NCI-H187 treated with DMSO at 0.1 percent for 48 hours (cell line): ENCODE results near the gene SHC4.
"Not testable (repeated sequence)": the region's sequence is repeated elsewhere in the genome, so short reads cannot be mapped to it uniquely, and the experiment has no call there.

ENCODE experiments used
- DNase-seq: peaks from one replicate; lab custom pipeline; 2025; lab: John Stamatoyannopoulos, UW

The SHC4 gene

DNA sequence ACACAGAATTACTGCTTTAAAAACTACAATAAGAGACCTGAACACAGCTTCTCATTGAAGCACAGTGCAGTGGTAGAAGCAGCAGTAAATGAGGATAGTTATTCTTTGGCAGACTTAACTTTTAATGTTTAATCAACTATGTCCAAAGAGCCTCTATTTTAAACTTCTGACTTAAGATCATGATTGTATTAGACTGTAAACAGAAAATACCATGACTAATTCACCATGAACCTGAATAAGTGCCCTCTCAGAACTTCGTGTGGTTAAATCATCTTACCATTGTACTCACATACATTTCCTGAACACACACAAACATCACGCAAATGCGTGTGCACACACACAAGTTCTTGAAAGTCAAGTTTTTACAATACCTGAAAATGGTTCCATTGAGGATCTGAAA, 166.8 kb downstream of the SHC4 start:
- no peak for DNase-seq

DNA sequence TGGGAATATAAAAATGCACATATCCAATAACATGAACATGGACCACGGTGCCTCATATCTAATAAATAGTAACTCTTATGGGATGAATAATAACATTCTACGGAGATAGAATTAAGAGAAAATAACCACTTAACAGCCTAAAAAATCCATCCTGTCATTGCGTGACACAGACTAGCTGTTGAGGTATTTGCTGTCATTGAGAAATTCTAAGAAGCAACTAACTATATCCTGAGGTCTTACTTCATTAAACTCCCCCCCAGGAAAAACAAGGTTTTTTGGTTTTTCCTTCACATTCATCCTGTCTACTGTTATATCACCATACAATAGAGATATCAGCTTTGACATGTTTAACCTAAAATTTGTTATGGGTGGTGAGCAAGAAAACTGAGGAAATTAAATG, 167.2 kb downstream of the SHC4 start:
- no peak for DNase-seq

GRCh38 chr15:48795901-48796300, 167.8 kb downstream of the SHC4 start:
- DNase-seq = no peak

- no peak for DNase-seq
Measured at GRCh38 chr15:48794697-48795134, 169.0 kb downstream of the SHC4 start.

DNA sequence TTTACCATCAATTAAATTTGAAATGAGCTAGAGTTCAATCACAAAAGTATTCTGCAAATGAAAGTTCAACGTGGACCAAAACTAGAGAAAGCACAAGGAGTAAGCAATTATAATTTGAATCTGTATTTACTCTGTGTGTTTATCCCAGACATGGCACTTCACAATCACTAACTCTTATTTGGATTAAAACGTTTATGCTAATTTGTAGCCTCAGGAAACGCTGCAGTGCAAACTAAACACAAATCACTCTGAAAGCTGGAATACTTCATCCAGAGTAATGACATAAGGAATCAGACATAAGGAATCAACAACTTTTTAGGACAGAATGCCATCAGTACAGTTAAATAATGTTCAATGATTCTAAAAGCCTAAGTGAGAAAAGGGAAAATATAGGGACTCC, 171.3 kb downstream of the SHC4 start:
- no peak for DNase-seq

DNA sequence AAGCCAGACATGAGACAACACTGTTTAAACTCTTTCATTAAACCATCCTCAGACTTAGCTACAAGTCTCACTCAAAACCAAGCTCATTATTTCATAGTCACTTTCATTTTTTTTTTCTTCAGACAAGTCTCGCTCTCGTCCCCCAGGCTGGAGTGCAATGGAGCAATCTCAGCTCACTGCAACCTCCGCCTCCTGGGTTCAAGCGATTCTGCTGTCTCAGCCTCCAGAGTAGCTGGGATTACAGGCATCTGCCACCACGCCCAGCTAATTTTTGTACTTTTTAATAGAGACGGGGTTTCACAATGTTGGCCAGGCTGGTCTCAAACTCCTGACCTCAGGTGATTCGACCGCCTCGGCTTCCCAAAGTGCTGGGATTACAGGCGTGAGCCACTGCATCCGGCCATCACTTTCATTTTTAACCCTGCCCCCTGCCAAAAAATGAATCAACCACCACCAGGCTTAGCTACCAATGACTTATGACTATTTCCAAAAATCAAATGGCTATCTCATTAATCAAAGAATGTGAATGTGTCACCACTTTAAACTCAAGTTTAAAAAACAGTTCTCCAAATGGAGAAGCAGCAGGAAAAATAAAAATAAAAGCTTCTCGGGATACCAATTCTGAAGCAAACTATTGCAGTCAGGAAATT, 173.1 kb downstream of the SHC4 start:
- not testable (repeated sequence) for DNase-seq

DNA sequence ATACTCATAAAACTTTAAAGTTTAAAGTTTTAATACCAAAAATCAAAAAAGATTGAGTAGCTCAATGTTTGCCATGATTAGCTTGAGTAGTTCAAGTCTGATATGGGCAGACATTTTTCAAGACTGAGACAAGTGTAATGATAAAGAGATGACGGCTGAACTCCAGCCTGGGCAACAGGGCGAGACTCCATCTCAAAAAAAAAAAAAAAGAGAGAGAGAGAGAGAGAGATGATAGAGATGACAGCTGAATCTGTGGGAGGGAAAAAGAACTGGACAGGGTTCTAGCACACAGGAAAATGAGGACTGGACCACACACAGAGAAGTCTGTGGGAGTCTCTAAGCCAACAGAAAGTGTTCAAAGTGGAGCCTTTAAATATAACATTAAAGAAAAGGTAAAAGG, 178.0 kb downstream of the SHC4 start:
- DNase-seq = no peak

DNA sequence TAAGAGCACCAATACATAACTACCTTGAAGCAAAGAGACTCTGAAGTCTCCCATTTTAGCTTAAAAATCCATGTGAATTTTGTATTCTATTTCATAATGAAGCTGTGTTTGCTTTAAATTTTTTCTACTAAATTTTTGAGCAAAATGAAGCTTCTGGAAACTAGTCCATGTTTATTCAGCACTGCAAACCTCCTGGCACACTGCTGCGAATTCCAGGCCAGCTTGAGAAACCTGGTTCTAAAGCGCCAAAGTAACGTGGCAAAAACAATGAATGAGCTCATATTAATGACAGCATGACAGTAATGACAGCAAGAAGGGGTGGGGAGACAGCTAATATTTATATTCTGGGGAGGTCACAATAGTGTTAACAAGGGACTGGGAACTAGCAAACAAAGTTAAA, 178.5 kb downstream of the SHC4 start:
- no peak for DNase-seq

DNA sequence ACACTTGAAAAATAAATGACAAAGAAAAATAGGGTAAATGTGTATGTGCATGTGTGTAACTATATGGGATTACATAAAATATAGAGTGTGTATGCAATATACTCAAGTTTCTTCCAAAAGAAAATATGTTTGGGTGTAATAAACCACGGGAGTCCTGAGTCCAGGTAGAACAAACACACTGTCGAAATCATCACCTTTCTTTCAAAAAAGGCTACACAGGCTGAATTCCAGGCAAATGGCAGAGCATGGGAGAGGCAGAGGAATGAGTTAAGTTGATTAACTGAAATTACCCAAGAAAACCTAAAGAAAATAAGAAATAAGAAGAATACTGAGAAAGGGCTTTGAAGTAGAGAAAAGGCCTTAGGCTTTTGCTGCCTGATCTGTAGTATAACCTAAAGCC, 179.0 kb downstream of the SHC4 start:
- DNase-seq = no peak

DNA sequence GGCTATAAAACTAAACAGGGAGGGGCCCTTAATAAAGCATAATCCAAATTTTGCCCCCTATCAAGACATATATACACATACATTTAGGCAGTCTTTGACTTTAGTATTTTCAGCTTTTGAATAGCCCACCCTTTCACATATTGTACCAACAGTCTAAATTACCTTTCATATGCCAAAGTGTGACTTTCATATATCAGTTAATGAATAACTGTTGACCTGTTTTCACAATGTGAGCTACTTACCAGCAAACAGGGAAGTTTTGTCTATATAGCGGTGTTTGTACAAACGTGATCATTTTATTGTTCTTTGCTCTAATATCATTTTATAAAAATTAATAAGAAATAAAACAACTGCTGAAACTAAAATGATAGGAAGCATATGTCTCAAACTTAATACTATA, 180.8 kb downstream of the SHC4 start:
- no peak for DNase-seq

DNA sequence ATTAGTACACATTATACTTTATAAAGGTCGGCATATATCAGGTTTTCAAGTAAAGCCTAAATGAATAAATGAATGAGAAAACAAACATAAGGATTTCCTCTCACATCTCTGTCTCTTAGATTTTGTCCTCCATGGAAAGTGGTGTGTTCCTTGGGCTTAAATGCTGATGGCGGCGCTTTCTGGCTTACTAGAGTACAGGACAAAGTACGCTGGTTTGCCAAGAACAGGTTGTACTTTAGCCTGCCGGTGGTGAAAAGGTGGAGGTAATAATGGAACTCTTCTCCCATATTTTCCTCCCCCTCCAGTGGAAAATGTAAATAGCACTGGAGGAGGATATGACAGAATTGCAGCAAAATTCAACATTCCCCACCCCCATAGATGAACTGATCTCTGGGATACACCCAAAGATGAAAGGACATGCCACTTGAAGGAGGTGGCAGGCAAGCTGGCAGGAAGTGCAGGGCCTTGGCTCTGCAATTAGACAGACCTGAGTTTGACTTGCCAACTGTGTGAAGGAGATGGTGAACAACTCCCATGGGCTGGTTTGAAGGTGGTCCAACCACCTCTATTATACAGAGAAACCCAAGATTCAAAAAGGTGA, 182.1 kb downstream of the SHC4 start:
- DNase-seq = no peak

- DNase-seq = no peak
Measured at GRCh38 chr15:48781017-48781416, 182.7 kb downstream of the SHC4 start.

GRCh38 chr15:48778331-48778730, 185.4 kb downstream of the SHC4 start:
- no peak for DNase-seq

DNA sequence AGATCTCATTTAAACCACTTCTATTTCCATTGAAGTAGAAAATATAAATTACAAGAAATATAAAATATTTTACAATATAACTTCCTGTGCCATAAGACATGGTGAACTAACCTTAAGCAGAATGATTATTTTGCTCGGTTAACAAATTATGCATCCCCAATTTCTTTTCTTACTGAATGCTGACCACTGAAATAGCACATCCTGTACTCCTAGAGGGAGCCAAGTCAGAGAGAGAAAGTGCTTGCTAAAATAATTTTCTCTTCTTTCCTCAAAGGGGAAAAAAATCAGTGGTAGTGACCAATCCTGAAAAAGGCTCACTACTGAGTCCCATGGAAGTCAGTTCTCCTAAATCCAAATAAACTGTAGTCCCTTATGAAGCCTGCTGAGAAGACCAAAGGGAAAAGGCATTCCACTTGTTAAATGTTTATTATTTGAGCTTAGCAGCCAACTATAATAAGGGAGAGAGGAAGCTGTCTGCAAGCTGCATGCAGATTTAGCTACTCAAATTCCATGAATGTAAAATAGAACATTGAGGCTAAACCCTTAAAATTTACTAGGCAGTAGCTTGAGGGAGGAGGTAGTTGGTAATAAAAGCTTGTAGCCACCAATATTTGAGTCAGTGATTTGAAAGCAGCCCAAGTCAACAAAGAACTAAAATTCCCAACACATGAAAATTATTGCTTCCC, 185.9 kb downstream of the SHC4 start:
- DNase-seq = no peak

- no peak for DNase-seq
Measured at GRCh38 chr15:48775546-48775945, 188.2 kb downstream of the SHC4 start.

DNA sequence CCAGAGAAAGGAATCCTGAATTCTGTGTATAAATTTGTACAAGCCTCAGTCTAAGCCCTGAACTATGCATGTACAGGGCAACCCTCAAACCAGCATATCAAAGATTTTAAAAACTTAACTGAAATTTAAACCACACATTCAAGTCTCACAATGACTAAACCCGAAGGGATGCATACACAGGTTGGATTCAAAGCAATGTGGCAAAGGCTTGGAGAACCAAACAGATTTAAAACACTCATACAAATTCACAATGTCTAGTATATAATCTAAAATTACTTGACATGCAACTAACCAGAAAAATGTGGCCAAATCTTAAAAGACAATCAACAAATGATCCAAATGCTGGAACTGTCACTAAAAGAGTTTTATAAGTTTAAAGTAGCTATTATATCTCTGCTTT, 189.2 kb downstream of the SHC4 start:
- no peak for DNase-seq
